Mucosa of gallbladder (tissue), 1 donor: ENCODE measurements around the gene PIK3R1. TPM values are rescaled to one million over a fixed set of nuclear protein-coding genes. Genes with fewer than 3 reads are reported as not detected.
"Not testable (repeated sequence)": the region's sequence is repeated elsewhere in the genome, so short reads cannot be mapped to it uniquely, and the experiment has no call there.

Experiments used
- DNase-seq: peaks from one replicate; pipeline ENCODE4 v3.0.0-alpha.2; 2020; ENCODE audit warnings: low spot score
- total RNA-seq: library from RNA; stranded (reverse); gene quantifications from one replicate; pipeline ENCODE4 v1.2.1, GENCODE V29; 2021
- donor health status: DM: no; HTN: no; CAD: no.

The PIK3R1 gene
- total RNA-seq, 1 donor from 2014 or later, result 125 TPM

- no peak for DNase-seq
Observed at GRCh38 chr5:68226546-68227073, 11.1 kb downstream of the PIK3R1 start.

DNA sequence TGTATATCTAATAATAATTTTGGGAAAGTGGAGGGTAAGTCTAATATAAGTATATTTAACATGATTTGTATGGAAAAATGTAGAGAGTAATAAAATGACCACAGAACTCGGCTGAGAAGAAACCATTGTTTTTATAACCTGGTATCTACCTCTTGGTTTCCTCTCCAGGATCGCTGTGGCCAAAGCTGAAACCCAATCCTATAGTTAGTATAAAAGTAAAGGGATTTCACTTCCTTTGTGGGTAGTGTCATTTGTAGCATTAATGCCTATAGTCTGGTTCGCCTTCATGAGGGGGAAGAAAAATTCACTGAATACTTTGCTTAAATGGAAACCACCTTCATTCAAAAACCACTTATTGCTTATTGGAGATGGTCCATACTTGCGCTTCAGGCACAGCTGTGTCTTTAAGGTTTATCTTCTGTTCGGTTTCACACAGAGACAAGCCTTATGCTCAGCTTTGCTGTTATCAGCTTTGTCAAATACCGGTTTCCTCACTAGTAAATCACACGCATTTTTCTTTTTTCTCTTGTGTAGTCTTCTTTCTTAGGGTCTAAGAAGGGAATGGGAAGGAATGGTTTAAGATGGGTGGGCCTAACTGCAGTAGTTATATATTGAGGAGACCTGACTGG is 12.1 kb downstream of the PIK3R1 start:
- no peak for DNase-seq

DNA sequence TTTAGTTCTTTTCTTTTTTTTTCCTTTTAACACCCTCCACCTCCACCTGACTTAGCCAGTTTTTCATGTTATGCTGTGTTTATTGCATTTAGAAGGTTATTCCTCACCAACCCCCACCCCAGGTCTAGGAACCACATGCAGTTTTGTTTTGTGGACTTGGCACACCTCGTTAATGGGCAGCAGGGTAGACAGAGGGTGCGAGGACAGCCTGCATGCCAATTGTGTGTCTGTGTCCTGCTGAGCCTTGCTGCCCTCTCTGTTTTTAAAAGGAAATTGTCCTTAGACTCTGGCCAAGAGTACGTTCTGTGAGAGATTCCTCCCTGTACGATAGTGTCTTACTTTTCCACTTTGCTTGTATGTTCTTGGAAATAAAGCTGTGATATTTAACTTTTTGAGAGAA is 13.9 kb downstream of the PIK3R1 start:
- no peak for DNase-seq

- DNase-seq, result no peak
Observed at GRCh38 chr5:68230285-68230684, 14.7 kb downstream of the PIK3R1 start.

GRCh38 chr5:68231414-68232076 is 16.0 kb downstream of the PIK3R1 start:
- no peak for DNase-seq

GRCh38 chr5:68232277-68232676 is 16.7 kb downstream of the PIK3R1 start:
- DNase-seq, result no peak

- no peak for DNase-seq
Observed at GRCh38 chr5:68233075-68233474, 17.5 kb downstream of the PIK3R1 start.

DNA sequence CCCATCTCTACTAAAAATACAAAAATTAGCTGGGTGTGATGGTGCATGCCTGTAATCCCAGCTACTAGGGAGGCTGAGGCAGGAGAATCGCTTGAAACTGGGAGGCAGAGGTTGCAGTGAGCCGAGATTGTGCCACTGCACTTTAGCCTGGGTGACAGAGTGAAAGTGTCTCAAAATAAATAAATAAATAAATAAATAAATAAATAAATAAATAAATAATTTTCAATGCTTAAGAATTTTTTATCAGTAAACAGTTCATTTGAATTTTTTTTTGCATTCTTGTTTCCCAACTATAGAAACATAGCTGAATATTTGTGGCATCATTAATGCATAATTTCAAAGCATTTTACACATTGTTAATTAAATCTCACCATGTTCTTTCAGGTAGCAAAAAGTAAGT is 19.7 kb downstream of the PIK3R1 start:
- DNase-seq, result not testable (repeated sequence)

DNA sequence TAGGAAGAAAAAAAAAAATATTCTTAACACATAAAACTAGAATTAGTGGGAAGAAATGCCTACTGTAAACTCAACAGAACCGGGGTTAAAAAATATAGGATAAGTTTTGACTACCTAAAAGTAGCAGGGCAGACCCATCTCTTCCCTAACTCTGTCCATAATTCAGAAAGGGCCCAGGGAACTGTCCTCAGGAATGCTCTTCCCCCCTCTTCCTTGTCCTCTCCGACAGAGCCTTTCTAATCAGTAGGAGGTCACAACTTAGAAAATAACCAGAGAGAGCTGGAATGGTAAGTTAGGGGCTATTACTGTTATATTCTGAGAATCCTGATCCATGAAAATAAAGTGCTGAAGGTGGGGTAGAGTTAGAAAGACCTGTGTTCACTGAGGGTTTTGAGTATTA is 22.2 kb downstream of the PIK3R1 start:
- DNase-seq, result no peak

DNA sequence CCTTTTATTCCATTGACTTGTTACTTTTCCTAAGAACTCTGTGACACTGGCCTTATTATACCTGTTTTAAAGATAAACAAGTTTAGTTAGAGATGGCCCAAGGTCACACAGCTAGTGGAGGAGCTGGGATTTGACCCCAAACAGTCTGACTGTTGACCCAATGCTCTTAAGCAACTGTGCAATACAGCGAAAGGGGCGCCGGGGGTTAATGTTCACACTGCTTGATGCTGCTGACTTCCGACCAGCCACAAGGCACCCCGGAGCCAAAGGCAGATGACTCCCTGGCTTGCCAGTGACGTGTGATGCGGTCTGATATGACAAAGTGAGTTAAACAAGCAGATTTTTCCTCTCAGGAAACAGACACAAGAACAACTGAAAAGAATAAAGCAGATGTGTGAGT is 23.9 kb downstream of the PIK3R1 start:
- DNase-seq, result peak; percentile 85

DNA sequence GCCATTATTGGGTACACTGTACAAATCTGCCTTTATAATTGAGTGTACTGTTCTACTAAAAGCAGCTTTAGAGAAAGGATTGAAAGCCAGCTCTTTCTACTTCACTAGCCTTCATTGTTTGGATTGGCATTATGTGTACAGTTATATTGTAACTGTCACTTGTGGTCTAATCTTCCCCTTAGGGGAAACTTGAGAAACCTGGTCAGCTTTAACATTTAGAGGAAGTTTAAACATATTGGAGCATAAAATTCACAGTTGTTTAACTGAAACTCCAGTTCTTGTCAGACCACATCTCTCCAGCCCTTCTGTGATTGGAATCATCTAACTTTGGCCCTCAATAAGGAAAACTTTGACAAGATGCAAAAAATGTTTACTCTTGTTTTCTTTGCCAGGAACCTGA is 24.6 kb downstream of the PIK3R1 start:
- no peak for DNase-seq

GRCh38 chr5:68240771-68241170 is 25.2 kb downstream of the PIK3R1 start:
- DNase-seq, result no peak

- DNase-seq, result no peak
Observed at GRCh38 chr5:68242743-68243142, 27.2 kb downstream of the PIK3R1 start.

GRCh38 chr5:68243251-68243650 is 27.7 kb downstream of the PIK3R1 start:
- no peak for DNase-seq

DNA sequence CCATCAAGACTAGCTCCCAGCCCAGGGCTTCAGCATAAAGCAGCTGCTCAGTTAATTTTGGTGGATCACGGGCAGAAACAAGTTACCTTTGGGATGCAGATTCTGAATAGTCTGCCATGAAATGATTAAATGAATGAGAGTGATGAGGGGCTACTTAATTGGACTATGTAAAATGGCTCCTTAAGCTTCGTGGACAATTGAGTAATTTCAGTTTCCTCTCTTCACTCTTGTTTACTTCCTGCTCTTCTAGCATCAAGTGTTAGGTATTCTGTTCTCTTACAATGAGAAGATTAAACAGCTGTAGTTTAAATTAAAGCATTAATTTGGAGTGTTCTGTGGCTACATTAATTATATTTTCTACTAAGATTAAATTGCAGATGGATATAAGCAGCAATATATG is 28.1 kb downstream of the PIK3R1 start:
- no peak for DNase-seq

GRCh38 chr5:68245319-68245718 is 29.8 kb downstream of the PIK3R1 start:
- DNase-seq, result no peak

- DNase-seq, result no peak
Observed at GRCh38 chr5:68246802-68247201, 31.2 kb downstream of the PIK3R1 start.

- DNase-seq, result no peak
Observed at GRCh38 chr5:68247627-68248026, 32.1 kb downstream of the PIK3R1 start.

DNA sequence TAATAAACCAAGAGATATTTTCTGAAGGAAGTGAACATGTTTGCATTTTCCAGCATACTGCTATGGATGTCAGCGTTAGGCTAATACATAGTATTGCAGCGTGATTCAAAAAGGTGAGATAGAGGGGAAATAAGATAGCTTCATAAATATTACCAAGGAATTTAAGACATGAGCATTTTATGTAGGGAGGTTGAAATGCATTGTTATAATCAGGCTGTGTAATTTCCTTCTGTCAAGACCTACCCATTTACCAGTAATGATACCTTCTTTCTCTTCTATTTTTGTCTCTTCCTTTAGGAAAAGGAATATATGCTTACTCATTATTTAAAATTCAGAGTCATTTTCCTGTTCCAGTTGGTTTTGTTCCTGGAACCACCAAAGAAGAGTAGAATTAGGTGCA is 33.3 kb downstream of the PIK3R1 start:
- DNase-seq, result no peak

GRCh38 chr5:68249520-68249919 is 34.0 kb downstream of the PIK3R1 start:
- DNase-seq, result no peak

GRCh38 chr5:68250661-68251298 is 35.2 kb downstream of the PIK3R1 start:
- DNase-seq, result no peak

GRCh38 chr5:68251386-68251785 is 35.8 kb downstream of the PIK3R1 start:
- DNase-seq, result no peak
